Measurements from ENCODE around the gene RPL13. TPM values are rescaled to one million over a fixed set of nuclear protein-coding genes. Genes with fewer than 3 reads are reported as not detected.

The RPL13 gene
- total RNA-seq, 4 donors from 2014 or later: 4,137 to 5,837 (median 4,637) TPM

- no peak for TF ChIP-seq CTCF (IDR thresholded peaks at IDR 0.05)
- no peak for ATAC-seq (ENCODE audit: low FRiP score)
- no peak for DNase-seq (ENCODE audit: low spot score)
Measured at GRCh38 chr16:89548344-89549006, 12.0 kb upstream of the RPL13 start.

- TF ChIP-seq CTCF (IDR thresholded peaks at IDR 0.05): no peak
- ATAC-seq (ENCODE audit: low FRiP score) (no peak), DNase-seq (ENCODE audit: low spot score) (no peak)
Measured at GRCh38 chr16:89549007-89549700, 11.3 kb upstream of the RPL13 start.

GRCh38 chr16:89550421-89551007, 10.0 kb upstream of the RPL13 start:
- no peak for TF ChIP-seq CTCF (IDR thresholded peaks at IDR 0.05)
- ATAC-seq (ENCODE audit: low FRiP score) (no peak), DNase-seq (ENCODE audit: low spot score) (no peak)

GRCh38 chr16:89552329-89552728, 8.2 kb upstream of the RPL13 start:
- DNase-seq (ENCODE audit: low spot score) (no peak), ATAC-seq (ENCODE audit: low FRiP score) (no peak)
- no peak for TF ChIP-seq CTCF (IDR thresholded peaks at IDR 0.05)

GRCh38 chr16:89552913-89553312, 7.6 kb upstream of the RPL13 start:
- DNase-seq (ENCODE audit: low spot score) (no peak), ATAC-seq (ENCODE audit: low FRiP score) (no peak)
- no peak for TF ChIP-seq CTCF (IDR thresholded peaks at IDR 0.05)

GRCh38 chr16:89553733-89554132, 6.7 kb upstream of the RPL13 start:
- DNase-seq (ENCODE audit: low spot score) (no peak), ATAC-seq (ENCODE audit: low FRiP score) (no peak)
- TF ChIP-seq CTCF (IDR thresholded peaks at IDR 0.05): no peak
